ENCODE measurements around the gene YOD1.

YOD1 gene

GRCh38 chr1:207015791-207016190 is 35.2 kb downstream of the YOD1 start:
- FAIRE-seq (no peak), DNase-seq (ENCODE audit: extremely low spot score, insufficient read length, low read depth) (no peak)

- DNase-seq (ENCODE audit: extremely low spot score, insufficient read length, low read depth): no peak
- no peak for FAIRE-seq
These were observed 36.3 kb downstream of the YOD1 start for GRCh38 chr1:207014728-207015127.

GRCh38 chr1:207013321-207014085 is 37.5 kb downstream of the YOD1 start:
- FAIRE-seq (no peak), DNase-seq (ENCODE audit: extremely low spot score, insufficient read length, low read depth) (no peak)

- DNase-seq (ENCODE audit: extremely low spot score, insufficient read length, low read depth) (no peak), FAIRE-seq (no peak)
These were observed 40.3 kb downstream of the YOD1 start for GRCh38 chr1:207010726-207011125.

DNA sequence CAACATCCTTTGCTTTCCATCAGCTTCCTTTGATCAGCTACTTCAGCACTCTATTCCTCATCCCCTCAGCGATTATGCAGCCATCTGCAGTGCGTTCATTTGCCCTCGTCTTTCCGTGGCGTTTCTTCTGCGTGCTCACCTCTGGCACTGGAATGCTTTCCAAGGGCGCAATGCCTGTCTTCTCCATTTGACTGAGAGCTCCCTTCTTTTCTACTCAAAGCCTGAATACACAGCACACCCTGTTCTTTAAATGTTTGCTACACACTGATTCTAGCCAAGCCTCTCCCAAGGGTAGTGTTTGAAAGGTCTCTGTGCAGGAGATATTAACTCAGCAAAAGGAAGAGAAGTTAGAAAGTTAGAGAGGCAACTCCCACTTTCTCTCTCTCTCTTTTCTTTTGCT is 41.1 kb downstream of the YOD1 start:
- DNase-seq (ENCODE audit: extremely low spot score, insufficient read length, low read depth) (no peak), FAIRE-seq (no peak)

DNA sequence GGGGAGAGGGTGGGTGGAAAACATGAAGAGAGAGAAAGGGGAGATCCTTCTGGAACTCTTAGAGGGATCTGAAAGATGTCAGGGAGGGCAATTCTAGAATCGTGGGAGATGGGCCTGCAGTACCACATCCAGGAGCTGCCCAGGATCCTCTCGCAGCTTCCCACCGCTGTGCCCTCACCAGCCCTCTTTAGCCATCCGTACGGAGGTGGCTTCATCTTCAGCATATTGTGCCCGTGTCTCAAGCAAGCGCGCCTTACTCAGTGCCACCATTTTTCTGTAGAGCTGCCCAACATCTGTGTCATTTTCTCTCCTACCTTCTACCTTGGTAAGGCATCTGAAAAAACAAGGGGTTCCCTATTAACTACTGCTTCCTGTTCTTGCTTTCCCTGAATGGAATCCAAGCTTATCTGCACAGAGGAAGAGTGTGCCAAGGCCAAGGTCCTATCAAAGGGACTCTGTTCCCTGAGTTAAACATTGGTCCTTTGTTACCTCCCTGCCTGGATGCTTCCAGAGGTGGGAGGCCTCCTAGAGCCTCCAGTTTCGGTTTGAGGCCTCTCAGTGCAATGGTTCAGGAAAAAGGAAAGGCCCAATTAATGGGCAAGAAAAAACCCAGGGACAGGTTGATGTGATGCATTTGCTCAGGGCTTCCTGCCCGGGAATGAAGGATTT is 41.7 kb downstream of the YOD1 start:
- DNase-seq (ENCODE audit: extremely low spot score, insufficient read length, low read depth): no peak
- FAIRE-seq: no peak

- DNase-seq (ENCODE audit: extremely low spot score, insufficient read length, low read depth): no peak
- FAIRE-seq: no peak
These were observed 43.5 kb downstream of the YOD1 start for GRCh38 chr1:207007352-207008033.

DNA sequence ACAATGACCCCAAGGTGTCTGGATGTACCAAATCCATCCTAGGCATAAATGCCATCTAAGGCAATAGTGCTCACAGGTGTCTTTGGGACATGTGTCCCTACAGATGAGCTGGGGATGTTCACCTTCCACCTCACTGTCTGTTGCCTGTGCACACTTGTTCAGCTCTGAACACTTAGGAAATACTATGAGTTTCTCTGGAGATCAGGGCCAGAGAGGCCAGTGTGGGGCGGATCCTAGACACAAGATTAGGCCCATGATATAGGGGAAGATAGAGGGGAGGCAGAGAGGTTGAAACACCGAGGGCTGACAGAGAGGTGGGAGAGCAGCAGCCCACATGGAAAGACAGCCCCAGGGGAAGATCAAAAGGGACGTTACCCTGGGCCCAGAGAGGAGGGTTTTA is 44.1 kb downstream of the YOD1 start:
- DNase-seq (ENCODE audit: extremely low spot score, insufficient read length, low read depth): no peak
- FAIRE-seq: no peak

DNA sequence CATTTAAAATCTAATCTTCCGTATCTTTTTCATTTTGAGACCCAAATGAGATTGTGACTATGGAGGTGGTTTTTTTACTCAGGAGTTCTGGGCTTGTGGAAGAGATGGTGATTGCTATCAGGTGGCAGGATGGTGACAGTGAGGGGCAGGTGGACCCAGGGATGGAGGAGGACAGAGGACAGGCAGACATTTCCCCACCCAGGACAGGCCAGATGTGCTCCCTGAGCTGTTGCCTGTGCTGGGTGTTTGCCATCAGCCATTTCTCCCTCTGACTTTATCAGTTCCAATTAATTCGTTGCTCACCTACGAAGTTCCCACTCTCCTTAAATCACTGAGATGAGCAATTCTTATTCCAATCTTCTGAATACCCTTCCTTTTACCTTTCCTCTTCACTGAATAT is 44.9 kb downstream of the YOD1 start:
- DNase-seq (ENCODE audit: extremely low spot score, insufficient read length, low read depth) (no peak), FAIRE-seq (no peak)

- peak; percentile 8 for DNase-seq (ENCODE audit: extremely low spot score, insufficient read length, low read depth)
- FAIRE-seq: peak; percentile 53
These were observed 45.8 kb downstream of the YOD1 start for GRCh38 chr1:207004931-207005830.

DNA sequence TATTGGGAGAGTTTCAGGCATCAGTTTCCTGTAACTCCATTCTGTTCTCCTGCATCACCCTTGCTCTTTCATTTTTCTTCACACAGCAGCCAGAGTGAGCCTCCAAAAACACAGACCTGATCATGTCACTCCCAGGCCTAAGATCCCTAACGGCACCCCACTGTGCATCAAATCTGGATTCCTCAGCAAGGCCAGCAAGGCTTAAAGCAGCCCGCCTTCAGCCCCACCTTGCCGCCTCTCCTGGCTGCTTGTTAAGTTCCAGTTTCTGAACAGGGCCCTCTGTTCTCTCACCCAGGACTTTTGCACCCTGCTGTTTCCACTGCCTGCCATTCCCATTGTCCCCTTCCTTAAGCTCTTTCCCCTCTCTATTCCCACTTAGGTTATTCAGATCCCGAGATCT is 47.8 kb downstream of the YOD1 start:
- no peak for FAIRE-seq
- no peak for DNase-seq (ENCODE audit: extremely low spot score, insufficient read length, low read depth)

- FAIRE-seq: no peak
- no peak for DNase-seq (ENCODE audit: extremely low spot score, insufficient read length, low read depth)
These were observed 48.3 kb downstream of the YOD1 start for GRCh38 chr1:207002724-207003146.

DNA sequence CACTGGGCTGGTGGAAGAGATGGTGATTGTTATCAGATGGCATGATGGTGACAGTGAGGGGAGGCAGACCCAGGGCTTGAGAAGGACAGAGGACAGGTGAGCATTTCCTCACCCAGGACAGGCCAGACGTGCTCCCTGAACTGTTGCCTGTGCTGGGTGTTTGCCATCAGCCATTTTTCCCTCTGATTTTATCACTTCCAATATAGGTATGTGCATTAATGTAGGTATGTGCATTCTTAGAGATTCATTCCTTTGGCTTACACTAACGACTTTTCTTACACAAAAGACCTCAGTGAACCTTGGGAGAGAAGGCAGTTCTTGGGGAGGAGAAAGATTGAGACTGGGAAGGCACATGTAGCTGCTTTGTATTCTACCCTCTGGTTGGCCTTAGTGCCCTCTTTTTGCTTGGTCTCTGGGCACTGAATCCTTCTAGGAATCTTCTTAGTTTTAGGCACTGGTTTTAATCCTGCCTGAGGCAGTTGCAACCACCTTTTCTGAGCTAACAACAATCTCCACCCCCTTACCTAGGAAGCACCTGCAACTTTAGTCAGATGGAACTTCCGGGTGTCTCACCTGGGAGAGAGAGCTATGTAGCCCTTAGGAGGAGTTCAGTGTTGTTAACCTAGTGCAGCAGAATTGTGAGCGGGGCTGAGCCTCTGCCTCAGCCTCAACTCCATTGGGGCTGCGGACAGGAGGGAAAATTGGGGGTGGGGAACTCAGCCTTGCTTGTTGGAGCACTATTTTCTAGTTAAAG is 49.3 kb downstream of the YOD1 start:
- no peak for FAIRE-seq
- no peak for DNase-seq (ENCODE audit: extremely low spot score, insufficient read length, low read depth)

- FAIRE-seq (no peak), DNase-seq (ENCODE audit: extremely low spot score, insufficient read length, low read depth) (no peak)
These were observed 50.2 kb downstream of the YOD1 start for GRCh38 chr1:207000651-207001291.

- FAIRE-seq (no peak), DNase-seq (ENCODE audit: extremely low spot score, insufficient read length, low read depth) (no peak)
These were observed 52.2 kb downstream of the YOD1 start for GRCh38 chr1:206998816-206999215.

Measured in GM18507 (cell line).